Cardiac septum (tissue), 1 donor: ENCODE data around the gene RPH3AL. TPM values are rescaled to one million over a fixed set of nuclear protein-coding genes. Genes with fewer than 3 reads are reported as not detected.
"Not testable (repeated sequence)": the region's sequence is repeated elsewhere in the genome, so short reads cannot be mapped to it uniquely, and the experiment has no call there.

Source experiments
- DNase-seq: peaks from one replicate; pipeline ENCODE4 v3.0.0-alpha.2; 2020; ENCODE audit warnings: low spot score
- intact Hi-C: fragments of 100-400 bp; cut with DNase I; formaldehyde crosslinking; loops from one replicate; pipeline ENCODE4 v1.14.0; 2022
- total RNA-seq: library from RNA; stranded (reverse); fragmentation: NEBNext Ultra II Directional; extraction: Animal tissue kit (Norgen Biotek cat#: 25700); gene quantifications from one replicate; pipeline ENCODE4 v1.2.1, GENCODE V29; 2021
- donor health status: DM: no; HTN: no; CAD: no.

RPH3AL gene
- total RNA-seq, 1 donor from 2014 or later: 5.5 TPM

GRCh38 chr17:253091-253846 lies 99.3 kb downstream of the RPH3AL start:
- DNase-seq: peak; percentile 43
- intact Hi-C loops: no loop called here

GRCh38 chr17:252456-252855 lies 100.2 kb downstream of the RPH3AL start:
- DNase-seq: no peak
- intact Hi-C loops: no loop called here

- intact Hi-C loops: no loop called here
- peak; percentile 57 for DNase-seq
Measured at GRCh38 chr17:251531-251930, 101.1 kb downstream of the RPH3AL start.

- DNase-seq: peak; percentile 15
- intact Hi-C loops: no loop called here
Measured at GRCh38 chr17:250487-251300, 101.9 kb downstream of the RPH3AL start.

- peak; percentile 46 for DNase-seq
- intact Hi-C loops: no loop called here
Measured at GRCh38 chr17:249236-249993, 103.2 kb downstream of the RPH3AL start.

- intact Hi-C loops: no loop called here
Measured at GRCh38 chr17:248337-249235, 104.0 kb downstream of the RPH3AL start.

GRCh38 chr17:247767-248166 lies 104.8 kb downstream of the RPH3AL start:
- peak; percentile 9 for DNase-seq
- intact Hi-C loops: no loop called here

More at GRCh38 chr17:248337-249235, 104.0 kb downstream of the RPH3AL start:
- peak; percentile 29 for DNase-seq

GRCh38 chr17:246851-247421 lies 105.7 kb downstream of the RPH3AL start:
- intact Hi-C loops: no loop called here
- DNase-seq: peak; percentile 41

GRCh38 chr17:246226-246625 lies 106.4 kb downstream of the RPH3AL start:
- intact Hi-C loops: no loop called here
- no peak for DNase-seq

GRCh38 chr17:245611-246010 lies 107.0 kb downstream of the RPH3AL start:
- DNase-seq: peak; percentile 55
- intact Hi-C loops: no loop called here

GRCh38 chr17:245020-245419 lies 107.6 kb downstream of the RPH3AL start:
- no peak for DNase-seq
- intact Hi-C loops: no loop called here

GRCh38 chr17:243924-244323 lies 108.7 kb downstream of the RPH3AL start:
- intact Hi-C loops, DNase-seq: not testable (repeated sequence)

GRCh38 chr17:238964-239259 lies 113.7 kb downstream of the RPH3AL start:
- DNase-seq: peak; percentile 44

GRCh38 chr17:238071-238963 lies 114.3 kb downstream of the RPH3AL start:
- peak; percentile 55 for DNase-seq
- intact Hi-C loops: no loop called here

More at GRCh38 chr17:238964-239259, 113.7 kb downstream of the RPH3AL start:
- intact Hi-C loops: no loop called here

GRCh38 chr17:237406-237955 lies 115.1 kb downstream of the RPH3AL start:
- DNase-seq: peak; percentile 54
- intact Hi-C loops: no loop called here

- DNase-seq: peak; percentile 35
- intact Hi-C loops: no loop called here
Measured at GRCh38 chr17:236641-237405, 115.8 kb downstream of the RPH3AL start.
